NCI-H82 treated with DMSO at 0.1 percent for 48 hours (cell line): Measurements from ENCODE around the gene RABL2A.
"Not testable (repeated sequence)": the region's sequence is repeated elsewhere in the genome, so short reads cannot be mapped to it uniquely, and the experiment has no call there.

Source experiments
- DNase-seq: peaks from one replicate; lab custom pipeline; 2025; ENCODE audit not compliant: unreplicated experiment; lab: John Stamatoyannopoulos, UW

The RABL2A gene

DNA sequence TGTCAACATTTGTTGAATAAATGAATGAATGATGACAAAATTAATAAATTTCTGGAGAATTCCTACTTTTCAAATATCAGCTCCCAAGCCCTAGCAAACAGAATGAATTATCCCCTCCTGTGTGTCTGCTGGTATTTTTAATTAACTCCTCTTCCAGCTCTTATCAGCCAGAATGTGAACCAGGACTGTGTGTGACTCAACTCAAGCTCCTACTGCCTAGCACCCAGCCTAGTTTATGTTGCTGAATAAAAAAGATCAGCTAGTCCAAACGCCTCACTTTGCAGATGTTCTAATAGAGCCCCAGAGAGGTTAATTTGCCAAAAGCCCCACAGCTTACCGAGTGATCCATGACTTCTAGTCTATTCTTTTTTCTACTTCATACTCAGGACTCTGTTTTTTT, 50.3 kb downstream of the RABL2A start:
- no peak for DNase-seq

DNA sequence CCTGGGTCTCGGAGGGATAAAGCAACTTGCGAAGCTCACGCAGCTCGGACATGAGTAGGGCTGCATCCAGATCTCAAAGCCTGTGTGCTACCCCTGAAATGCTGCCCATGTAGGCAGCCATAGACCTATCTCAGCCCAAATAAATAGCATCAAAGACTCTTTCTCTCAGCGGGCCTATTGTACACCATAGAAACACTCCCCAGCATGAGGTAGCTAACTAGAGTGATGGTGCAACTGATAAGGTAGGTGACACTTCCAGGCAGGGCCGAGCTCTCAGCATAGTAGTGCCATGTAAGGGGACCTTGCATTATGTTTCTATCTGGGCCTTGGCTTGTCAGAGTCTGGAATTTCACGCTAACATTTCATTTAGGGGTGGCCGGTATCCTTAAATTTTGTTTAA, 52.4 kb downstream of the RABL2A start:
- no peak for DNase-seq

DNA sequence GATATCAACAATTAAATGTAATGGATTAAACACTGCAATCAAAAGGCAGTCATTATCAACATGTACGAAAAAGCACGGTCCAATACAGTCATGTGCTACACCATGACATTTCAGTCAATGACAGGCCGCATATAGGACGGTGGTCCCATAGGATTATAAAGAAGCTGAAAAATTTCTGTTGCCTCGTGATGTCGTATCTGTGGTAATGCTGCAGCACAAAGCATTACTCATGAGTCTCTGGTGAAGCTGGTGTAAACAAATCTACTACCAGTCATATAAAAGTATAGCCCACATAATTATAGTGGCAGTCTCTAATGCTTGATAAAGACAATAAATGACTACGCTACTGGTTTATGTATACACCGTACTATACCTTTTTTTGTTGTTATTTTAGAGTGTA, 58.4 kb downstream of the RABL2A start:
- no peak for DNase-seq

DNA sequence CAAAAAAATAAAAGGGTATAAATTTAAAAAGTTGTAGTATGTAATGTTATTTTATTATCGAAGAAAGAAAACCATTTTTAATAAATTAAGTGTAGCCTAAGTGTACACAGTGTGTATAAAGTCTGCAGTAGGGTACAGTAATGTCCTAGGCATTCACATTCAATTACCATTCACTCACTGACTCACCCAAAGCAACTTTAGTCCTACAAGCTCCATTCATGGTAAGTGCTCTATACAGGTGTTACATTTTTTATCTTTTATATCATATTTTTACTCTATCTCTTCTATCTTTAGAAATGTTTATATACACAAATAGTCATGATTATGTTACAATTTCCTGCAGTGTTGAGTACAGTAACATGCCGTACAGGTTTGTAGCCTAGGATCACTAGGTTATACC, 59.5 kb downstream of the RABL2A start:
- no peak for DNase-seq

DNA sequence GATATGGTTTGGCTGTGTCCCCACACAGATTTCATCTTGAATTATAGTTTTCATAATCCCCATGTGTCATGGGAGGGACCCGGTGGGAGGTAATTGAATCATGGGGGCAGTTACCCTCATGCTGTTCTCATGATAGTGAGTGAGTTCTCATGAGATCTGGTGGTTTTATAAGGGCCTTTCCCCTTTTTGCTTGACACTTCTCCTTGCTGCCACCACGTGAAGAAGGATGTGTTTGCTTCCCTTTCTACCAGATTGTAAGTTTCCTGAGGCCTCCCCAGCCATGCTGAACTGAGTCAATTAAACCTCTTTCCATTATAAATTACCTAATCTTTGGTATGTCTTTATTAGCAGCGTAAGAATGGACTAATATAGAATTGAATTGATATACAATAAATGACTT, 63.8 kb downstream of the RABL2A start:
- DNase-seq = not testable (repeated sequence)
